Spleen (tissue), 13 donors: ENCODE data around the gene HMGCR. TPM values are rescaled to one million over a fixed set of nuclear protein-coding genes. Genes with fewer than 3 reads are reported as not detected.
"Not testable (repeated sequence)": the region's sequence is repeated elsewhere in the genome, so short reads cannot be mapped to it uniquely, and the experiment has no call there.

ENCODE experiments used
- DNase-seq: peaks from one replicate; pipeline ENCODE4 v3.0.0-alpha.2; 2020
- H3K27ac ChIP-seq, 8 donors: fragments of 200-600 bp; sonication (generic) in 7 of 8; 1 replicate in 4 of 8; 2 replicates in 4 of 8; pipeline versions ENCODE4 v1.5.0 to v1.8.0; 2016 to 2021; ENCODE audit warnings: inconsistent platforms in 4 of 8, mild to moderate bottlenecking in 4 of 8, moderate library complexity in 1 of 8
- H3K27me3 ChIP-seq, 7 donors: fragments of 200-600 bp; sonication (generic) in 6 of 7; replicated peaks in 1 of 7; 1 replicate in 4 of 7; 2 replicates in 3 of 7; pipeline versions ENCODE4 v1.5.0 to v1.8.0; 2016 to 2021; ENCODE audit warnings: inconsistent platforms in 3 of 7, mild to moderate bottlenecking in 1 of 7
- H3K36me3 ChIP-seq, 6 donors: fragments of 200-600 bp; sonication (generic) in 5 of 6; 1 replicate in 4 of 6; 2 replicates in 2 of 6; pipeline versions ENCODE4 v1.5.0 to v1.8.0; 2016 to 2021; ENCODE audit warnings: inconsistent platforms in 2 of 6
- H3K4me1 ChIP-seq, 6 donors: fragments of 200-600 bp; sonication (generic) in 5 of 6; 1 replicate in 3 of 6; 2 replicates in 3 of 6; pipeline versions ENCODE4 v1.5.0 to v1.8.0; 2016 to 2021; ENCODE audit warnings: inconsistent platforms in 3 of 6
- H3K4me3 ChIP-seq, 8 donors: fragments of 200-600 bp; sonication (generic) in 7 of 8; 1 replicate in 4 of 8; 2 replicates in 4 of 8; pipeline versions ENCODE4 v1.5.0 to v1.8.0; 2016 to 2021; ENCODE audit warnings: inconsistent platforms in 4 of 8, mild to moderate bottlenecking in 4 of 8, moderate library complexity in 2 of 8
- H3K9me3 ChIP-seq, 8 donors: fragments of 200-600 bp; sonication (generic) in 7 of 8; 1 replicate in 4 of 8; 2 replicates in 4 of 8; pipeline versions ENCODE4 v1.5.0 to v1.8.0; 2016 to 2021; ENCODE audit warnings: inconsistent platforms in 4 of 8
- CTCF ChIP-seq, 11 experiments: fragments of 200-600 bp in 7 of 11; fragments of 450-650 bp in 4 of 11; sonication (generic) in 4 of 11; IDR thresholded peaks in 8 of 11; conservative IDR thresholded peaks in 3 of 11; 1 replicate in 7 of 11; 2 replicates in 4 of 11; pipeline versions ENCODE4 v1.4.0 to v1.8.0; 2016 to 2021; ENCODE audit warnings: antibody characterized with exemption in 11 of 11, inconsistent platforms in 4 of 11, mild to moderate bottlenecking in 1 of 11
- POLR2A ChIP-seq, 3 donors: fragments of 450-650 bp; IDR thresholded peaks; one replicate each; pipeline ENCODE4 v1.5.1; 2017; ENCODE audit warnings: antibody characterized with exemption in 3 of 3, mild to moderate bottlenecking in 1 of 3
- POLR2AphosphoS5 ChIP-seq, 3 donors: sonication (generic); formaldehyde crosslinking; IDR thresholded peaks; one replicate each; pipeline ENCODE4 v1.5.1; 2017; ENCODE audit warnings: antibody characterized with exemption in 3 of 3
- WGBS, 5 donors: extraction: QIAGEN DNeasy Blood & Tissue Kit in 3 of 5; methylation state at CpG; one replicate each; pipeline versions ENCODE4 v1.1.5 to v1.1.7; 2013 to 2018; 5-methylcytosine and 5-hydroxymethylcytosine counted together
- intact Hi-C: fragments of 100-400 bp; cut with DNase I; formaldehyde crosslinking; loops from one replicate; pipeline ENCODE4 v1.15.0; 2023; ENCODE audit warnings: low total_unique reads
- long read RNA-seq, 2 donors: transcript quantifications; one replicate each; lab custom pipeline, GENCODE V29; 2026
- polyA plus RNA-seq, 3 donors: library from polyadenylated mRNA; stranded (reverse); fragments of 200-250 nt; gene quantifications; one replicate each; pipeline ENCODE4 v1.2.1, GENCODE V29; 2013
- total RNA-seq, 7 donors: library from RNA; depleted of rRNA in 3 of 7; stranded (reverse); fragments of >200 nt in 3 of 7; fragmentation: NEBNext Ultra II Directional in 4 of 7; extraction: Animal tissue kit (Norgen Biotek cat#: 25700) in 4 of 7; gene quantifications; one replicate each; pipeline versions ENCODE4 v1.1.0 to v1.2.1, GENCODE V29; 2016 to 2021
- donor health status: healthy with polysubstance abuse.
- donor health status: DM: no; HTN: no; CAD: no; lungs with moderate emphysema.
- donor health status: DM: no; HTN: no; CAD: no.
- donor health status: Bipolar disorder and iron deficiency.
- donor health status: healthy.
- donor health status: DM: no; HTN: no; CAD: no.
- donor health status: DM: yes; HTN: yes; CAD: no.

HMGCR gene
- 10 to 100 TPM; 31.6 to 54.7 (median 38.5) TPM for total RNA-seq
- 1 to 10 TPM; 5.3 to 7.2 (median 5.4) TPM for polyA plus RNA-seq
- long read RNA-seq, donor 1, full-length matches to known transcripts = 10 of 15 reads
- long read RNA-seq, donor 1, partial matches to known transcripts = 5 of 15 reads
- long read RNA-seq, donor 1, other reads (novel, unspliced or antisense) = 0 of 15 reads
- long read RNA-seq, donor 2, full-length matches to known transcripts = 11 of 11 reads
- long read RNA-seq, donor 2, partial matches to known transcripts = 0 of 11 reads
- long read RNA-seq, donor 2, other reads (novel, unspliced or antisense) = 0 of 11 reads

- peak; percentile 99 for DNase-seq
- peak in 1 of 3 donors; percentile 74 for TF ChIP-seq POLR2A (IDR thresholded peaks at IDR 0.05)
- TF ChIP-seq CTCF (IDR thresholded peaks at IDR 0.05 in 8 of 11, conservative IDR thresholded peaks at IDR 0.05 in 3 of 11) = peak in 4 of 11 experiments; percentile 21 to 46 (median 35)
- peak; percentile 95 to 97 (median 96) for TF ChIP-seq POLR2AphosphoS5 (IDR thresholded peaks at IDR 0.05)
- 0% methylated on average over 52 to 56 of the region's 56 CpGs for WGBS, 5 donors
- no peaks in the 10 kb centered on the region for H3K36me3 ChIP-seq
- H3K9me3 ChIP-seq = no peaks in the 10 kb centered on the region
- peak within 1 kb of the TSS; percentile 74 to 97 (median 85) for H3K4me3 ChIP-seq
- no peaks in the 10 kb centered on the region for H3K27me3 ChIP-seq
- intact Hi-C loops = loop anchor here (10.0 kb wide), 1 partner anchor 92 kb away; no protein-coding TSS in a partner anchor
- H3K27ac ChIP-seq = peak within 1 kb of the TSS; percentile 71 to 97 (median 94)
- H3K4me1 ChIP-seq = peaks cover 13 to 50% (median 28%) of the 10 kb centered on the region in 6 donors
These were observed at the start of gene HMGCR for GRCh38 chr5:75336615-75337336. HMGCR (plus strand) TSS chr5:75337220; CDS start chr5:75342606, 5,386 bp downstream.

- H3K36me3 ChIP-seq, H3K4me3 ChIP-seq, DNase-seq, H3K27ac ChIP-seq, intact Hi-C loops, H3K4me1 ChIP-seq: not testable (repeated sequence)
- peaks cover 0 to 18% (median 9%) of the 10 kb centered on the region in 8 donors for H3K9me3 ChIP-seq
- WGBS, 5 donors = 70 to 86% (median 81%) methylated on average over 3 of the region's 3 CpGs
- H3K27me3 ChIP-seq = peaks cover 0 to 17% (median 0%) of the 10 kb centered on the region in 7 donors
These were observed 45.2 kb upstream of the HMGCR start for GRCh38 chr5:75291844-75292243.

DNA sequence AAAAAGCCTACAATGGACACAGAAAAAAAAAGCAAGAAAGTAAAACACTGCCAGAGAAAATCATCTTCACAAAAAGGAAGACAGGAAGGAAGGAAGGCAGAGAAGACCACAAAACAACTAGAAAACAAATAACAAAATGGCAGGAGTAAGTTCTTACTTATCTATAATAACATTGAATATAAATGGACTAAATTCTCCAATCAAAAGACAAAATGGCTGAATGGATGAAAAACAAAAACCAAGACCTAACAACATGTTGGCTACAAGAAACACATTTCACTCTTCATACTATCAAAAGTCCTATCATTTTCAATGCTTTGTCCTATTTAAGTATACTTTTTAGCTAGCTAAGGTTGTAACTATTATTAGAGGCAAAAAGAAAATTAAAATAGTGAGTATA lies 36.9 kb upstream of the HMGCR start:
- H3K27ac ChIP-seq = no peak overlapping the region
- peaks cover 0 to 13% (median 3%) of the 10 kb centered on the region in 8 donors for H3K9me3 ChIP-seq
- no peaks in the 10 kb centered on the region for H3K4me1 ChIP-seq
- no peaks in the 10 kb centered on the region for H3K36me3 ChIP-seq
- no peak for DNase-seq
- no peak overlapping the region for H3K4me3 ChIP-seq
- intact Hi-C loops = no loop called here
- H3K27me3 ChIP-seq = no peaks in the 10 kb centered on the region
- no peak for TF ChIP-seq POLR2A (IDR thresholded peaks at IDR 0.05)
- TF ChIP-seq POLR2AphosphoS5 (IDR thresholded peaks at IDR 0.05) = no peak
- TF ChIP-seq CTCF (IDR thresholded peaks at IDR 0.05 in 8 of 11, conservative IDR thresholded peaks at IDR 0.05 in 3 of 11) = no peak

GRCh38 chr5:75303419-75303818 lies 33.6 kb upstream of the HMGCR start:
- intact Hi-C loops = no loop called here
- 85 to 96% (median 88%) methylated on average over 4 of the region's 4 CpGs for WGBS, 5 donors
- DNase-seq = no peak

DNA sequence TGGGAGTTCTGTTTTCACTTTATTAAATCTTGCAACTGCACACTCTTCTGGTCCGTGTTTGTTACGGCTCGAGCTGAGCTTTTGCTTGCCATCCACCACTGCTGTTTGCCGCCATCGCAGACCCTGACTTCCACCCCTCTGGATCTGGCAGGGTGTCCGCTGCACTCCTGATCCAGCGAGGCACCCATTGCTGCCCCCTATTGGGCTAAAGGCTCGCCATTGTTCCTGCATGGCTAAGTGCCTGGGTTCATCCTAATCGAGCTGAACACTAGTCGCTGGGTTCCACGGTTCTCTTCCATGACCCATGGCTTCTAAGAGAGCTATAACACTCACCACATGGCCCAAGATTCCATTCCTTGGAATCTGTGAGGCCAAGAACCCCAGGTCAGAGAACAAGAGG lies 32.5 kb upstream of the HMGCR start:
- H3K4me1 ChIP-seq, intact Hi-C loops, DNase-seq, H3K4me3 ChIP-seq, H3K9me3 ChIP-seq, H3K27me3 ChIP-seq, H3K27ac ChIP-seq, H3K36me3 ChIP-seq: not testable (repeated sequence)
- 85 to 89% (median 87%) methylated on average over 11 of the region's 11 CpGs for WGBS, 5 donors

More at GRCh38 chr5:75303419-75303818, 33.6 kb upstream of the HMGCR start:
- no peaks in the 10 kb centered on the region for H3K36me3 ChIP-seq
- no peaks in the 10 kb centered on the region for H3K27me3 ChIP-seq
- H3K4me3 ChIP-seq = no peak overlapping the region
- H3K27ac ChIP-seq = no peak overlapping the region
- TF ChIP-seq POLR2AphosphoS5 (IDR thresholded peaks at IDR 0.05) (no peak), CTCF (IDR thresholded peaks at IDR 0.05 in 8 of 11, conservative IDR thresholded peaks at IDR 0.05 in 3 of 11) (no peak), POLR2A (IDR thresholded peaks at IDR 0.05) (no peak)
- peaks cover 0 to 3% (median 0%) of the 10 kb centered on the region in 8 donors for H3K9me3 ChIP-seq
- H3K4me1 ChIP-seq = no peaks in the 10 kb centered on the region
